Bronchial epithelial cell (primary cell): ENCODE measurements around the gene CORO1C. TPM values are rescaled to one million over a fixed set of nuclear protein-coding genes. Genes with fewer than 3 reads are reported as not detected.

Experiments
- DNase-seq: peaks from one replicate; pipeline ENCODE4 v3.0.0-alpha.2; 2010; ENCODE audit warnings: low read depth
- FAIRE-seq: peaks from 2 replicates; lab custom pipeline; 2011; peaks lifted over from hg19 to GRCh38; lab: Jason Lieb, UNC
- H3K27me3 ChIP-seq: 2 replicates; pipeline ENCODE4 v1.5.1; 2011; ENCODE audit warnings: low read length; ENCODE audit not compliant: control insufficient read depth, insufficient read depth
- H3K36me3 ChIP-seq: 2 replicates; pipeline ENCODE4 v1.5.1; 2011; ENCODE audit warnings: low read length; ENCODE audit not compliant: control insufficient read depth, insufficient read depth
- H3K4me3 ChIP-seq: 2 replicates; pipeline ENCODE4 v1.5.1; 2011; ENCODE audit warnings: mild to moderate bottlenecking, low read depth, low read length, control low read depth
- CTCF ChIP-seq: IDR thresholded peaks from 2 replicates; pipeline ENCODE4 v1.5.1; 2011; ENCODE audit warnings: mild to moderate bottlenecking, moderate library complexity, low read length, control low read depth, inconsistent platforms; ENCODE audit not compliant: insufficient read depth, severe bottlenecking
- total RNA-seq: library from RNA; depleted of rRNA; stranded (reverse); fragments of >200 nt; gene quantifications from 2 replicates; pipeline ENCODE4 v1.2.1, GENCODE V29; 2014

CORO1C gene
- total RNA-seq, 1 donor from 2014 or later: 152 TPM

- H3K36me3 ChIP-seq: no peaks in the 10 kb centered on the region
- H3K4me3 ChIP-seq: peak overlapping the region; percentile 97
- FAIRE-seq: no peak
- DNase-seq: peak; percentile 93
- TF ChIP-seq CTCF: no peak
- no peaks in the 10 kb centered on the region for H3K27me3 ChIP-seq
Measured at GRCh38 chr12:108731866-108732461, 646 bp upstream of the CORO1C start.

- Histone ChIP-seq H3K27me3 (no peaks in the 10 kb centered on the region), H3K36me3 (no peaks in the 10 kb centered on the region), H3K4me3 (peak overlapping the region; percentile 97)
- no peak for TF ChIP-seq CTCF
- FAIRE-seq: no peak
- peak; percentile 77 for DNase-seq
Measured at GRCh38 chr12:108730365-108731104, 783 bp downstream of the CORO1C start.

- Histone ChIP-seq H3K36me3 (no peaks in the 10 kb centered on the region), H3K27me3 (no peaks in the 10 kb centered on the region), H3K4me3 (peak overlapping the region; percentile 97)
- TF ChIP-seq CTCF: no peak
- FAIRE-seq: no peak
- peak; percentile 67 for DNase-seq
Measured at GRCh38 chr12:108729612-108730364, 1.5 kb downstream of the CORO1C start.

GRCh38 chr12:108728820-108729611, 2.3 kb downstream of the CORO1C start:
- H3K36me3 ChIP-seq: no peaks in the 10 kb centered on the region
- no peak for TF ChIP-seq CTCF
- FAIRE-seq (no peak), DNase-seq (no peak)
- no peaks in the 10 kb centered on the region for H3K27me3 ChIP-seq
- peak overlapping the region; percentile 97 for H3K4me3 ChIP-seq

GRCh38 chr12:108727868-108728735, 3.2 kb downstream of the CORO1C start:
- no peak for TF ChIP-seq CTCF
- FAIRE-seq (no peak), DNase-seq (no peak)
- H3K36me3 ChIP-seq: no peaks in the 10 kb centered on the region
- H3K27me3 ChIP-seq: no peaks in the 10 kb centered on the region
- H3K4me3 ChIP-seq: no peak overlapping the region
